HG03558 (cell line): ENCODE measurements around the gene FXR2.
"Not testable (repeated sequence)": the region's sequence is repeated elsewhere in the genome, so short reads cannot be mapped to it uniquely, and the experiment has no call there.

ENCODE experiments used
- ATAC-seq: cut with Tn5 transposase; IDR thresholded peaks from one replicate; pipeline ENCODE4 v1.9.1; 2021; ENCODE audit warnings: moderate number of reproducible peaks; ENCODE audit not compliant: unreplicated experiment; ENCODE audit errors: extremely low read depth

Gene FXR2

GRCh38 chr17:7614425-7615264, at the start of gene FXR2:
TSS of gene FXR2 (minus strand) at chr17:7614897. CDS start at chr17:7614532, 365 bp downstream.
- peak; percentile 70 for ATAC-seq

DNA sequence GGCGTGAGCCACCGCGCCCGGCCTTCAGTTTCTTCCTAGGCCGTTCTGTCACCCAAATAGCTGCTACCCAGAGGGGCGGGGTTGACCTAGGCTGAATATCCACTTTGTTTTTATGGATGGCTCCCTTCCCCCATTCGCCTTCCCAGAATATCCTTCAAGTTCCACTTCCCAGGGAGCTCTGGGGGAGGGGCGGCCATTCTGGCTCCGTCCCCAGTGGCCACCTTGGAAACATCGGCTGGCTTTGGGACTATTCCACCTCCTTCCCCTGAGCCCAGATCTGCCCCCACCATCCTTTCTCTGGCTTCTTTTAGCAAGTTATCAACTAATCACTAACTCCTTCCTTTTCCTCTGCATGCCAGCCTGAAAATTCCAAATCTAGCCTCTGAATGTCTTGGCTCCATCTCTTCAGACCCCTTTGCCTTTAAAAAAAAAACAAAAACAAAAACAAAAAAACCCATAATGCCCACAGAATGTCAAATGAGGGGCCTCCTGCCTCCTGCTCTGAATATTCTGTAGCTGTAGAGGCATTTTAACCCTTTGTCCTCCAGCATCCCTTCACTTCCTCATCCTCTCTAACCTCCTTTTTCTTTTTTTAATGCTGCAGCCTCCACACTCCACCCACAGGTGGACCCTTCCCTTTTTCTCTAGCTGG, 42.4 kb upstream of the FXR2 start:
- ATAC-seq: no peak

DNA sequence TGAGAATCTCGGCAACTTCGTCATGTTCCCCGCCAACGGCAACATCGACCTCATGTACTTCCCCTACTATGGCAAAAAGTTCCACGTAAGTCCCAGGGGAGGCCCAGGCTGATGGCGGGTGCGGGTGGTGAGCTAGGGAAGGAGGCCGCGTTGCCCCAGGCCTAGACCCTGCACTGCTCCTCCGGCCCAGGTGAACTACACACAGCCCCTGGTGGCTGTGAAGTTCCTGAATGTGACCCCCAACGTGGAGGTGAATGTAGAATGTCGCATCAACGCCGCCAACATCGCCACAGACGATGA, 40.8 kb upstream of the FXR2 start:
- no peak for ATAC-seq

- ATAC-seq: no peak
These were observed 40.3 kb upstream of the FXR2 start for GRCh38 chr17:7654832-7655540.

DNA sequence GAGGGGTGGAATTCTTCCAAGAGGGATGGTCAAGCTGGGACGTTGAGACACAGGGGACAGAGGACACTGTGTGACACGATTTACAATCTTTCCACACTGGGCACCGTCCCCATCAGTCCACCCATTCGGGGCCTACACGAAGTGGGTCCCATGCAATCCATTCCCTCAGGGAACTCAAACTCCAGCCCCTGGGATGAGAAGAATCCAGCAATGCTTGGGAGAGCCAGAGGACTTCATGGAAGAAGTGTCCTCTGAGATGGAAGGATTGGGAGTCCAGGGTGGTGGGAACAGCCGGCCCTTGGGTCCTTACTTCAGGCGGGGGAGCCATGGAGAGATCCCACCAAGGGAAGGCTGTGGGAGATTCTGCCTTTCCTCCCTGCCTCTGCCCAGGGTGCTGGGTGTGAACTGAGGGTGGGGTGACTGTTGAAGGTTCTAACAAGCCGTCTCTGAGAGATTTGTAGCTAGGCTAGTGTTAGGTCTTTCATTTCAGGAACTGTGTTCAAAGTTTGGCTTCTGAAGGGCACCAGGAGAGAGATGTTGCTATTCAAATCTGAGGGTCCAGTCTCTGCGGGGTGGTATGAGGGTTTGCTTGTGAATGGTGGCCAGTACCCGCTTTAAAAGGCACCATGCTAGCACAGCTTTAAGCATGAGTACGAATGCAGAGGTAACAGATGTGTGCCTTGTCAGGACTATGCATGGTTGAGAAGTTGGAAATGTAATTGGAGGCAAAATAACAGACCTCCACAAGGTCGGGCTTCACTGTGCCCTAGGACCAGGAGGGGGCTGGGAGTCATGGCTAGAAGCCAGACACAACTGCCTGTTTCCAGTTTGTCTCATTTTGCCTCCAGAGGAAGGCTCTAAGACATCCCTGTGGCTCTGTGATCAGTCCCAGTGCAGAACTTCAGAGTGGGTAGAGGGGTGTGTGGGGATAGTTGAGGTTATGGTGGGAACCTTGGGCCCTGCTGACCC, 38.0 kb upstream of the FXR2 start:
- no peak for ATAC-seq

- ATAC-seq: no peak
These were observed 37.1 kb upstream of the FXR2 start for GRCh38 chr17:7651665-7652387.

GRCh38 chr17:7651097-7651664, 36.5 kb upstream of the FXR2 start:
- no peak for ATAC-seq

DNA sequence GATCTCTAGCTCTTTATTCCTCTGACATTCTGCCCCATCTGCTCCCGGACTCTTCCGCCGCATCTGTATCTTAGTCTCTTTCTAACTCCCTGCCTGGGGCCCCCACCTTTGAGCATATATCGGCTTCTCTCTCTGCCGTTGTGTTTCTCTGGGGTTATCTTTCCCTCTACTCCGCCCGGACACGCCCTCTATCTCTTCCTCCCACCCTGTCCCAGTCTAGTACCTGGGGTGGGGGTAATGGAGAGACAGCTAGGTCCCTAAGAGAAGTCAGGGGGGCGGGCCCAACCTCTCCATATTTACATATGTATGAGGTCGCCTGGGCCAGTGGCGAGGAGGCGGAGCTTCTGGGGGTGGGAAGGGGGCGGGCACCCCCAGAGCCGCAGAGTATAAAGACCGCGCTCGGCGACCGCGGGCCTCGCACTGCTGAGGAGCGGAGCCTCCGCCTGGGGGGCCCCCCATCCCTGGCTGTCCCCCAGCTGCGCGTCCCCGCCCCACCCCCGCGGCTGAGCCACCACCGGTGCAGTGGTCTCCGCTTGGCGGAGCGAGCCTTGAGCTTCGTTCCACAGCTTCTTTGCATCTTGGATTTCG, 35.9 kb upstream of the FXR2 start, which contains the start of gene ATP1B2:
Gene ATP1B2, plus strand, starts transcription at position 418 of the 588 bp plus-strand sequence. CDS start 593 bp downstream, outside the sequence.
- ATAC-seq: no peak

- ATAC-seq: no peak
These were observed 32.3 kb upstream of the FXR2 start for GRCh38 chr17:7647018-7647417.

- ATAC-seq: no peak
These were observed 31.8 kb upstream of the FXR2 start for GRCh38 chr17:7646457-7646856.

DNA sequence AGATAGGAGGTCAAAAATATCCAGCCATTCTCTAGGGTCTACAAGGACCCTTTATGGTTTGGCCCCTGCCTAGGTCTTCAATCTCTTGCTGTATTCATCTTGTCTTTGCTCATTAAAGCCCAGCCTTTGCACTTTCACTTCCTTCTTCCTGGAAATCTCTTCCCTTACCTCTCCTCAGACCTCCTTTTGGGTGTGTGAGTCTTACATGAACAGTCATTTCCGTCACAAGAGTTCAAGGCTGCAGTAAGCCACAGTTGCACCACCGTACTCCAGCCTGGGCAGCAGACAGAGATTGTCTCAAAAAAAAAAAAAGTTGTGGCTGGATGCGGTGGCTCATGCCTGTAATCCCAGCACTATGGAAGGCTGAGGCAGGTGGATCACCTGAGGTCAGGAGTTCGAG, 30.1 kb upstream of the FXR2 start:
- ATAC-seq: no peak

DNA sequence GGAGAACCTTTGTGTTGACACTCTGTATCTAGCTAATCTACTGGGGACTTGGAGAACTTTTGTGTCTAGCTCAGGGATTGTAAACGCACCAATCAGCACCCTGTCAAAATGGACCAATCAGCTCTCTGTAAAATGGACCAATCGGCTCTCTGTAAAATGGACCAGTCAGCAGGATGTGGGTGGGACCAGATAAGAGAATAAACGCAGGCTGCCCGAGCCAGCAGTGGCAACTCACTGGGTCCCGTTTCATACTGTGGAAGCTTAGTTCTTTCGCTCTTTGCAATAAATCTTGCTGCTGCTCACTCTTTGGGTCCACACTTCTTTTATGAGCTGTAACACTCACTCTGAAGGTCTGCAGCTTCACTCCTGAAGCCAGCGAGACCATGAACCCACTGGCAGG, 26.9 kb upstream of the FXR2 start:
- not testable (repeated sequence) for ATAC-seq

DNA sequence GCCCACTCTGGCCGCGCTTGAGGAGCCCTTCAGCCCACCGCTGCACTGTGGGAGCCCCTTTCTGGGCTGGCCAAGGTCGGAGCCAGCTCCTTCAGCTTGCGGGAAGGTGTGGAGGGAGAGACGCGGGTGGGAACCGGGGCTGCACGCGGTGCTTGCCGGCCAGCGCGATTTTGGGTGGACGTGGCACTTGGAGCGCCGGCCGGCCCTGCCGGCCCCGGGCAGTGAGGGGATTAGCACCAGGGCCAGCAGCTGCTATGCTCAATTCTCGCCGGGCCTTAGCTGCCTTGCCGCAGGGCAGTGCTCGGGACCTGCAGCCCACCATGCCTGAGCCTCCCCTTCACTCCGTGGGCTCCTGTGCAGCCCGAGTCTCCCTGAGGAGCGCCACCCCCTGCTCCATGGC, 26.1 kb upstream of the FXR2 start:
- ATAC-seq: no peak

DNA sequence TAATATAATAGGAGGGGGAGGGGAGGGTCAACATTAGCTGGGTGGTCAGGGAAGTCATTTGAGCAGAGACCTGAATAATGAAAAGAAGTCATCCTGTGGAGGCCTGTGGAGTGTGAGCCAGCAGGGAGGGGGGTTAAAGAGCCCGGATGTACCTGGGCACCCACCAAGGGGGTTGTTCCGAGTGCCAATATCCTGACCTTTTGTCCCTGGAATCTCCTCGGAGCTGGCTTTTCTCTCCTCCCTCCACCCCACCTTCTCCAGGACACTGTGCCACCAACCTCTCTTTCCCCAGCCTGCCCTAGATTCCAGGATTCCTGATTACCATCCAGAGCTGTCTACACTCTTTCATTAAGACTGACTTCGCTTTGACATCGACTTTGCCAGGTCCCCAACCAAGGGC, 21.5 kb upstream of the FXR2 start:
- ATAC-seq: no peak

DNA sequence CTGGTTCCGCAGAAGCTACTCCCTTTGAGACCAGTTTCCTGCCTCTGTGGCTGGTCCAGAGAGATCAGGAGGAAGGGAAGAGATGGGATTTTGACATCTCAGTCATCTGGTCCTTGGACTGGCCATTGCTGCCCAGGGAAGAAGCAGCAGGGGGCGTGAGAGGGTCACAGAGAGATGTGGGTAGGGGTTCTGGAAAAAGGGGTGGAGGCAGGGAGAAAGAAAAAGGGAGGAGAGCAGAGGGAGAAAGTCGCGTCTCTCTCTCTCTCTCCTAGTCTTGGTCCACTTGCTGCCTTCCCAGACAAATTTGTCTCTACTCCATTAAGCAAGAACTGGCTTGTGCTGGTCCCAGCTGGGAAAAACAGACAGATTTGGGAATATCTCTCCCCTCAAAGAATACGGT, 19.7 kb upstream of the FXR2 start:
- ATAC-seq: no peak

GRCh38 chr17:7633093-7633492, 18.4 kb upstream of the FXR2 start:
- no peak for ATAC-seq

DNA sequence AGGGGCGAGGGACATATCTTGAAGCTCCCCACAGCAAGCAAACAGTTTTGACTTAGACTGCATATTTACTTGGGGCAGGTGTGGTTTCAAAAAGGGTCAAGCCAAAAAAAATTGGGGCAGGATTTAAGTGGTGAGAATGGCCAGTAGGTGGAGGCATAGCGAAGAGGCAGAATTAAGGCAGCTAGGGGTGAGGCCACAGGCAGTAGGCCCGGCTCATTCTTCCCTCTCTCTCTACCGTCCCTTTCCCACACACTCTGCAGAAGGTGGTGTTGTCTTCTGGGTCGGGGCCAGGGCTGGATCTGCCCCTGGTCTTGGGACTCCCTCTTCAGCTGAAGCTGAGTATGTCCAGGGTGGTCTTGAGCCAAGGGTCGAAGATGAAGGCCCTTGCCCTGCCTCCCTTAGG, 17.8 kb upstream of the FXR2 start:
- no peak for ATAC-seq

- ATAC-seq: no peak
These were observed 17.0 kb upstream of the FXR2 start for GRCh38 chr17:7631398-7632380.
